AG09319 (cell line): ENCODE data around the gene TEX12.

Experiments used
- DNase-seq: peaks from one replicate; pipeline ENCODE4 v3.0.0-alpha.2; 2010; ENCODE audit warnings: low read depth; ENCODE audit errors: extremely low read depth
- TF ChIP-seq, protein P1 (sequence below): IDR thresholded peaks from 2 replicates; pipeline ENCODE4 v1.5.1; 2011; ENCODE audit warnings: low read depth, mild to moderate bottlenecking, inconsistent platforms, low read length, moderate library complexity

TEX12 gene

DNA sequence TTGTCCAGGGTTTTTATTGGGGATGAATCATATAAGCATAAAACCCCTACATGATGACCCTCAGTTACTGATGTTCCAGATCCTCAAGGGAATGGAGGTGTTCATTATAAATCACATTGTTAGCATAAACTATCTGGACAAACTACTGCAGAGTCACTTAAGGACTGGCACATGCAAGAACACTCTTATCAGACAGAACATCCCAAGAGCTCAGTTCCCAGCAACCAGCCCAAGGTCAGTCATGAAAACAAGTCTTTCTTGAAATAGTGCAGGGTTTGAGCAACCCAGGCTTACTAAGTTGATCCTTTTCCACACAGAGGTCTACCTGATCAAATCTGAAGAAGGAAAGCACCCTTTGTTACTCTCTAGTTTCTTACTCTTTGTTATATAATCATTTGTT, 45.5 kb downstream of the TEX12 start:
- no peak for DNase-seq
- TF ChIP-seq, protein P1, sequence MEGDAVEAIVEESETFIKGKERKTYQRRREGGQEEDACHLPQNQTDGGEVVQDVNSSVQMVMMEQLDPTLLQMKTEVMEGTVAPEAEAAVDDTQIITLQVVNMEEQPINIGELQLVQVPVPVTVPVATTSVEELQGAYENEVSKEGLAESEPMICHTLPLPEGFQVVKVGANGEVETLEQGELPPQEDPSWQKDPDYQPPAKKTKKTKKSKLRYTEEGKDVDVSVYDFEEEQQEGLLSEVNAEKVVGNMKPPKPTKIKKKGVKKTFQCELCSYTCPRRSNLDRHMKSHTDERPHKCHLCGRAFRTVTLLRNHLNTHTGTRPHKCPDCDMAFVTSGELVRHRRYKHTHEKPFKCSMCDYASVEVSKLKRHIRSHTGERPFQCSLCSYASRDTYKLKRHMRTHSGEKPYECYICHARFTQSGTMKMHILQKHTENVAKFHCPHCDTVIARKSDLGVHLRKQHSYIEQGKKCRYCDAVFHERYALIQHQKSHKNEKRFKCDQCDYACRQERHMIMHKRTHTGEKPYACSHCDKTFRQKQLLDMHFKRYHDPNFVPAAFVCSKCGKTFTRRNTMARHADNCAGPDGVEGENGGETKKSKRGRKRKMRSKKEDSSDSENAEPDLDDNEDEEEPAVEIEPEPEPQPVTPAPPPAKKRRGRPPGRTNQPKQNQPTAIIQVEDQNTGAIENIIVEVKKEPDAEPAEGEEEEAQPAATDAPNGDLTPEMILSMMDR: no peak

DNA sequence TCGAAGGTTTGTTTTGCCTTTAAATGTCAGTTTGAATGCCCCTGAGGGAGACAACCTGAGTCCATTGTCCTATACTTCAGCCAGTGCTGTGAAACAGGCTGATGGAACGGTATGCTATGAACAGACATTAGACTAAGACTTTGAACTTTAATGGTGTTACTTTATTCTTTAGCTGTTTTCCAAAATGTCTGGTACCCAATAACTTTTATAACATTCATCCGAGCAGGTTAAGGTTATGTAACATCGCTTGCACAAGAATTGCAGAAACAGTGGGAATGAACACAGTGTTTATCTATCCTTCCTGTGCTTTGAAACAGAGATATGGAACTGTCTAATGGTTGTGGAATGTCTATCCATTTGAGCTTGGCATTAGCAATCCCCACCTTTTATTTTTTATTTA, 46.6 kb downstream of the TEX12 start:
- TF ChIP-seq, protein P1: no peak
- DNase-seq: no peak

DNA sequence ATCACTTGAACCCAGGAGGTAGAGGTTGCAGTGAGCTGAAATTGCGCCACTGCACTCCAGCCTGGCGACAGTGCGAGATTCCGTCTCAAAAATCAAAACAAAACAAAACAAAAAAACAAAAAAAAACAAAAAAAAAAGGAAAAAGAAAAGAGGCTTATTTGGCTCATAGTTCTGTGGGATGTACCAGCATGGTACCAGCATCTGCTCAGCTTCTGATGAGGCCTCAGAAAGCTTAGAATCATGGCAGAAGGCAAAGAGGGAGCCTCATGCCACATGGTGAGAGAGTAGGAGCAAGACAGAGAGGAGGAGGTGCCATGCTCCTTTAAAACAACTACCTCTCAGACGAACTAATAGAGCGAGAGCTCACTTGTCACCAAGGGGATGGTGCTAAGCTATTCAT, 48.4 kb downstream of the TEX12 start:
- TF ChIP-seq, protein P1: no peak
- DNase-seq: no peak

DNA sequence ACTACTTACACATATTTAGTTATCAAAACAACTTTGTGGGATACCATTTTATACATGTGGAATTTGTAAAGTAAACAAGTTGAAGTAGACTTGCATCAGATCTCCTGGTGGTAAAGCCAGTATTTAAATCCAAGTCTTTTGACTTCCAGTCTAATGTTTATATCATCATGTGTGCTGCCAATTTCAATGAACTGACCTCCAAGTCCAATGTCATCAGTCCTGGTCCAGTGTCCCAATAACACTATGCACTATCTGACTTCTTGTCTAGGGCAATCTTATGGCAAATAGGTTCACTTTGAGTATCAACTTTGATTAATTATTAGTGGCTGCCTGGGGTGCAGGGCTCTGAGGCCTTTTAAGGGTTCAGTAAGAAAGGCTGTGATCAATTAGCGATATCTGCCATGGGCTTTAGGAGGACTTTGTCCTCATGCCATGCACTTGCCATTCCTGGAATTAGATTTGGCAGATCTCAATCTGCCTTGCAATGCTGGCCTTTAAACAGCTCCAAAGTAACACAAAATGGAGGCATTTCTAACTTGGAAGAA, 49.5 kb downstream of the TEX12 start:
- DNase-seq: peak; percentile 31
- TF ChIP-seq, protein P1: no peak

DNA sequence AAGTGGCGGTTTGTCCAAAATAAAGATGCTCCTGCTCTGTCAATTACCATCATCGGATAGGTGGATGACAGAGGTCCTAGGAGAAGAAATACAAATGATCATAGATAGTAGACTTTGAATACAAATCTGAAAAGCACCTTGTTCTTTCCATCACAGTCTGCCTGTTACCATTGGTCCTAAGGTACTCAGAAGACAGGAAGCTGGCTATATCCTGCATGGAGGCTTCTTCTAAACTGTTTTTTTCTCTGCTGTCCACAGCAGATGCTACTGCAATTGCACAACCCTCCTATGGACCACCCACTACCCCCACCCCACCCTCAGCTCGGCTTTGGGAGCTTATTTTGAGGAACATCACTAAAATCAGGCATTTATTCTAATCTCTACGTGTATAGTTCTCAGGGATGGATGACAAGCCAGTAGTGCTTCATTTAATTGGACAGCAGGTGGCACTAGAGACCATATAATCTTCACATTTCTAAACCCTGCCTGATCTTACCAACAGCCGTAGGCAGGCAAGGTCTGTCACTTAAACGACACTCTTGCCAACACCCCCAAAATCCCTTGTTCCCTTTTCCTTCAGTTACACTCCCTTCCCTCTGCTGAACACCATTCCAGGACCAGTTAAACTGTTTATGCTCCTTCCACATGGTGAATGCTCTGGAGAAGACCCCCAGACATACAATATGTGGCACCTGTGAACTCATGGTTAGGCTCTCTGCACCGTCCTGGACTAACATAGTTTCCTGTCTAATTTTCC, 52.5 kb downstream of the TEX12 start:
- TF ChIP-seq, protein P1: peak; percentile 58
- DNase-seq: no peak

DNA sequence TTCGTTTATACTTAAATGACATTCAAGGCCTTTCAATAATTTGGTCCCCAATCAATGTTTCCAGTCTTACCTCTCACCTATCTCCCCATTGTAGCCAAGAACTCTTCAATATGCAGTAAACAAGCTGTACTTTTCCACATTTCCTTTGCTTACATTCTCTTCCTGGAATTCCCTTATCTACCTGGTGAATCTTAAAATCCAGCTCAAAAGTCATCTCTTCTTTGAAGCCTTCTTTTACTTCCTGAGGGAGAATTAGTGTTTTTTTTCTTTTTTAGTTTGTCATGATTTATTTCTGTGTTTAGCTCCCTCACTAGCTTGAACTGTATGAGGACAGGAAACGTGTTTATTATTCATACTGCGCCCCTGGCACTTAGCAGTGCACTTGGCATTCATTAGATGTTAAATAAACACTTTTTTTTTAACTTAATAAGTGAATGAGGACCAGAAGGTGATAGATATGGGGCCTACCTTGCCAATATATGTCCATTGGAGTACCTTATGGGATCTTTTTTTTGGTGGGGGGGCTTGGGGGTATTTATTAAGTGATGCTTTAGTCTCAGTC, 54.2 kb downstream of the TEX12 start:
- no peak for DNase-seq
- TF ChIP-seq, protein P1: no peak
